ENCODE results near the gene FICD.

GRCh38 chr12:108538146-108538545 lies 23.1 kb downstream of the FICD start:
- no peak for TF ChIP-seq CTCF (IDR thresholded peaks at IDR 0.05)
- no peak for TF ChIP-seq EZH2phosphoT487 (IDR thresholded peaks at IDR 0.05)
- TF ChIP-seq EZH2 (IDR thresholded peaks at IDR 0.05), result no peak
